Adrenal gland (tissue), 12 donors: ENCODE measurements around the gene ZBTB18. TPM values are rescaled to one million over a fixed set of nuclear protein-coding genes. Genes with fewer than 3 reads are reported as not detected.

Experiments used
- DNase-seq, 7 donors: peaks; one replicate each; pipeline ENCODE4 v3.0.0-alpha.2; 2019 to 2020
- H3K27ac ChIP-seq, 5 donors: fragments of 200-600 bp; sonication (generic) in 4 of 5; 1 replicate in 3 of 5; 2 replicates in 2 of 5; pipeline versions ENCODE4 v1.5.1 to v1.8.0; 2016 to 2020; ENCODE audit warnings: mild to moderate bottlenecking in 1 of 5
- H3K27me3 ChIP-seq: fragments of 200-600 bp; 2 replicates; pipeline ENCODE4 v1.8.0; 2021
- H3K36me3 ChIP-seq, 2 donors: fragments of 200-600 bp; replicated peaks in 1 of 2; 1 replicate in 1 of 2; 2 replicates in 1 of 2; pipeline versions ENCODE4 v1.5.1 to v1.8.0; 2018 to 2022
- H3K4me1 ChIP-seq, 2 donors: fragments of 200-600 bp; replicated peaks in 1 of 2; 1 replicate in 1 of 2; 2 replicates in 1 of 2; pipeline versions ENCODE4 v1.5.1 to v1.8.0; 2018 to 2021
- H3K4me3 ChIP-seq, 4 donors: fragments of 200-600 bp; sonication (generic) in 3 of 4; one replicate each; pipeline ENCODE4 v1.5.1; 2016 to 2018
- H3K9me3 ChIP-seq, 3 donors: fragments of 200-600 bp; sonication (generic) in 1 of 3; replicated peaks in 1 of 3; 1 replicate in 2 of 3; 2 replicates in 1 of 3; pipeline versions ENCODE4 v1.5.1 to v1.8.0; 2016 to 2021
- CTCF ChIP-seq, 6 experiments: fragments of 450-650 bp in 4 of 6; fragments of 200-600 bp in 2 of 6; sonication (generic) in 1 of 6; IDR thresholded peaks; 1 replicate in 5 of 6; 2 replicates in 1 of 6; pipeline versions ENCODE4 v1.5.1 to v1.8.0; 2016 to 2021; ENCODE audit warnings: antibody characterized with exemption in 6 of 6, mild to moderate bottlenecking in 2 of 6, moderate library complexity in 1 of 6
- POLR2A ChIP-seq, 2 donors: fragments of 450-650 bp; IDR thresholded peaks; one replicate each; pipeline ENCODE4 v1.6.1; 2017; ENCODE audit warnings: antibody characterized with exemption in 2 of 2, mild to moderate bottlenecking in 2 of 2, moderate library complexity in 1 of 2
- WGBS, 4 donors: extraction: QIAGEN DNeasy Blood & Tissue Kit in 2 of 4; methylation state at CpG; one replicate each; pipeline versions ENCODE4 v1.1.5 to v1.1.7; 2013 to 2017; 5-methylcytosine and 5-hydroxymethylcytosine counted together
- intact Hi-C, 2 donors: fragments of 100-400 bp; cut with DNase I; formaldehyde crosslinking; loops; one replicate each; pipeline versions ENCODE4 v1.14.1 to v1.15.0; 2022 to 2023
- polyA plus RNA-seq, 3 donors: library from polyadenylated mRNA; stranded (reverse); fragments of 200-250 nt in 2 of 3; fragments of 350-450 nt in 1 of 3; fragmentation: Illumina TruSeq in 1 of 3; extraction: RNeasy Lipid Tissue Mini Kit (QIAGEN cat#74804) in 1 of 3; gene quantifications; one replicate each; pipeline ENCODE4 v1.2.3, GENCODE V29; 2013 to 2014
- total RNA-seq, 9 donors: library from RNA; depleted of rRNA in 4 of 9; stranded (reverse); fragments of >200 nt in 4 of 9; fragments of 120-200 nt in 1 of 9; fragmentation: NEBNext Ultra II Directional in 1 of 9; extraction: Animal tissue kit (Norgen Biotek cat#: 25700) in 1 of 9; gene quantifications; one replicate each; pipeline versions ENCODE4 v1.1.0 to v1.2.4, GENCODE V29; 2013 to 2023
- donor health status: healthy with polysubstance abuse.
- donor health status: Bipolar disorder and iron deficiency.
- donor health status: DM: yes; HTN: yes; CAD: no.
- donor health status: DM: no; HTN: no; CAD: no.
- donor health status: DM: no; HTN: no; CAD: no.
- donor health status: DM: yes; HTN: yes; CAD: no.

The ZBTB18 gene
- total and polyA plus RNA-seq, 12 donors = 4.8 to 15.1 (median 8.4) TPM

GRCh38 chr1:244022311-244022710, 28.8 kb upstream of the ZBTB18 start:
- no peak overlapping the region for H3K27ac ChIP-seq
- H3K27me3 ChIP-seq = no peaks in the 10 kb centered on the region
- no peak for TF ChIP-seq POLR2A (IDR thresholded peaks at IDR 0.05)
- no peak for TF ChIP-seq CTCF (IDR thresholded peaks at IDR 0.05)
- H3K4me1 ChIP-seq = no peaks in the 10 kb centered on the region
- H3K36me3 ChIP-seq = no peaks in the 10 kb centered on the region
- no peaks in the 10 kb centered on the region for H3K9me3 ChIP-seq
- WGBS, 4 donors = 95 to 100% (median 97%) methylated on average over 2 of the region's 2 CpGs
- no peak for DNase-seq
- H3K4me3 ChIP-seq = no peak overlapping the region
- intact Hi-C loops = no loop called here

DNA sequence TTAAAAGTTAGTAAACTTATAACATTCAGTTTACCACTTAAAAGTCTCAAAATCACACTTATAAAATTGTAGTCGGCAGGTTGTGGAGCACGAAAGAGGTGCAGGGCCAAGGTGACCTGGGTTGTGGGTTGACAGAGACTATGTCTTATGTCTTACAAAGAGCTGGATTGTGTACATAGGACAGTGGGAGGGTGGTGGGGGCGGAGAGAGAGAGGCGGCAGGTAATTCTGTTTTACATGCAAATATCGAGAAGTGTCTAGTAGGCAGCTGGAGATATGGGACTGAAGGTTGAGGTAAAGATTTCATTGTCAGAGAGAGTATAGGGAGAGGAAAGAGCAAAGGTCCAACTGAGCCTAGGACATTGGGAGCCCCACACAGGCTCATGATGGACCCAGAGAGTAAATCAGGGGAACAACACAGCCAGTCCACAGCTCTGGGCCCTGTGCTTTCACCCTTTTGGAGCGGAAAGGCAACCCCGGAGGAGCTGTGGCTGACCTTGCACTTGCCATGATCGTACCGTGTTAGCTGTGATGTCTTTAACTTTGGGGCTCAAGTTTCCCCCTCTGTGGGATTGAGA, 28.1 kb upstream of the ZBTB18 start:
- intact Hi-C loops = no loop called here
- H3K4me3 ChIP-seq = no peak overlapping the region
- TF ChIP-seq POLR2A (IDR thresholded peaks at IDR 0.05) (no peak), CTCF (IDR thresholded peaks at IDR 0.05) (no peak)
- H3K36me3 ChIP-seq = no peaks in the 10 kb centered on the region
- no peaks in the 10 kb centered on the region for H3K27me3 ChIP-seq
- no peaks in the 10 kb centered on the region for H3K9me3 ChIP-seq
- H3K4me1 ChIP-seq = no peaks in the 10 kb centered on the region
- no peak for DNase-seq
- no peak overlapping the region for H3K27ac ChIP-seq
- WGBS, 4 donors = 82 to 97% (median 92%) methylated on average over 9 of the region's 9 CpGs

DNA sequence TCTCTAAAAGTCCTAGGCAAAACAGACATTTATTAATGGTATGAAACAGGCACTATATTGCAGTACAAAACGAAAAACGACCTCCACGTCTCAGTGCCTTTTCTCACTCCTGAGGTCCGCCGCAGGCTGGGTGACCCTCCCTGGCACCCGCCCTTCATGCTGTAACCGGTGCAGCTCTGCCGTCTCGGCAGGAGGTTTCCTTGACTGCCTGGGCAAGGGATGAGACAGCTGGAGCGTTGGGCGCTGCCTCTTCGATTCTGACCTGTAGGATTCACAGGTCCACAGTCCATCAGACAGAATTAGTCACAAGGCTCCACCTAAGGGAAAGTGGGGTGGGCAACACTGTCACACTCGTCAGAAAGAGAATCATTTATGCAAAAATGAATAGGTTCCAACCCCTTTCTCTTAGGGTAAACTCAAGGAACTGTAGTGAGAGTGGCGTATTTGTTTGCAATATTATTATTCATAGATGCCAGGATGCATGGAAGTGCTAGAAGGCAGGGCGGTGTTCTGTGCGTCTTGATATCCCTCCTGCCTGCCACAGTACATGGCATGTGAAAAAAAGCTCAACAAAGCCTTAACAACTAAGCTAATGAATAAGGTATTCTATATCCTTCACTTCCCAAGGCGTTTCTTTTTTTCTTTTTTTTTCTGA, 23.5 kb upstream of the ZBTB18 start:
- DNase-seq = no peak
- no peaks in the 10 kb centered on the region for H3K27me3 ChIP-seq
- intact Hi-C loops = no loop called here
- TF ChIP-seq CTCF (IDR thresholded peaks at IDR 0.05) (no peak), POLR2A (IDR thresholded peaks at IDR 0.05) (no peak)
- 72 to 85% (median 83%) methylated on average over 17 of the region's 17 CpGs for WGBS, 4 donors
- no peaks in the 10 kb centered on the region for H3K9me3 ChIP-seq
- H3K4me1 ChIP-seq = no peaks in the 10 kb centered on the region
- H3K4me3 ChIP-seq = no peak overlapping the region
- H3K36me3 ChIP-seq = no peaks in the 10 kb centered on the region
- no peak overlapping the region for H3K27ac ChIP-seq

DNA sequence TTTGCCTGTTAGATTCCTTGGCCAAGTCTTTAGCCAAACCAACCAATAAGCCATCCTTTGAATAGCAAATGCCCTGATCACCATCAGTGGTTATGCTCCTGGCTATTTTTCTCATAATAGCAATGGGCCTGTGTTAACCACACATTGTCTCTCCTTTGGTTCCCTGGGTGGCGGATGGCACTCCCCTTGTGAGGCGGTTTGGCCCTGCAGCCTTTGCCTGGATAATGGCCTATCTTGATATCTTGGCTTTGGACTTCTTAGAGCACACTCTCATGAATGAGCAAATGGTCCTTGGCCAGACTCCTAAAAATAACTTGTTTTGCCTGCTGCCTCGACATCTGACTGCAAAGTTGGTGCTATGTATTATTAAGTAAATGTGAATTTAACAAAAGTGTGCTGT, 22.4 kb upstream of the ZBTB18 start:
- Histone ChIP-seq H3K9me3 (no peaks in the 10 kb centered on the region), H3K27ac (no peak overlapping the region), H3K36me3 (no peaks in the 10 kb centered on the region), H3K27me3 (no peaks in the 10 kb centered on the region), H3K4me1 (no peaks in the 10 kb centered on the region), H3K4me3 (no peak overlapping the region)
- intact Hi-C loops = no loop called here
- TF ChIP-seq CTCF (IDR thresholded peaks at IDR 0.05) (peak in 1 of 6 experiments; percentile 12), POLR2A (IDR thresholded peaks at IDR 0.05) (no peak)
- DNase-seq = peak in 4 of 7 donors; percentile 23 to 30 (median 26)
- 45 to 66% (median 55%) methylated on average over 3 of the region's 3 CpGs for WGBS, 4 donors
